Neural progenitor cell (in vitro differentiated cells): ENCODE measurements around the gene ZNF112.

Experiments used
- CTCF ChIP-seq: fragments of 200-600 bp; sonication (generic); IDR thresholded peaks from 2 replicates; pipeline ENCODE4 v1.5.1; 2017; ENCODE audit warnings: antibody characterized with exemption, mild to moderate bottlenecking
- EZH2 ChIP-seq: fragments of 200-600 bp; sonication (generic); IDR thresholded peaks from 2 replicates; pipeline ENCODE4 v1.6.1; 2017; ENCODE audit warnings: antibody characterized with exemption, mild to moderate bottlenecking, moderate library complexity

GRCh38 chr19:44367024-44367423, 10.5 kb upstream of the ZNF112 start:
- TF ChIP-seq CTCF (no peak), EZH2 (no peak)
